Fibroblast of skin of scalp (primary cell): ENCODE data around the gene MYL3. TPM values are rescaled to one million over a fixed set of nuclear protein-coding genes. Genes with fewer than 3 reads are reported as not detected.
"Not testable (repeated sequence)": the region's sequence is repeated elsewhere in the genome, so short reads cannot be mapped to it uniquely, and the experiment has no call there.

Experiments
- DNase-seq: peaks from one replicate; pipeline ENCODE4 v3.0.0-alpha.2; 2013
- polyA plus RNA-seq, 2 experiments: library from polyadenylated mRNA; unstranded; fragments of 120-200 nt; gene quantifications; one replicate each; pipeline ENCODE4 v1.2.1, GENCODE V29; 2013; ENCODE audit not compliant: insufficient read length in 2 of 2

The MYL3 gene
- polyA plus RNA-seq (2013, experiment 1 of 2; ENCODE audit: insufficient read length) = 7.1 TPM
- 10.3 TPM for polyA plus RNA-seq (2013, experiment 2 of 2; ENCODE audit: insufficient read length)

DNA sequence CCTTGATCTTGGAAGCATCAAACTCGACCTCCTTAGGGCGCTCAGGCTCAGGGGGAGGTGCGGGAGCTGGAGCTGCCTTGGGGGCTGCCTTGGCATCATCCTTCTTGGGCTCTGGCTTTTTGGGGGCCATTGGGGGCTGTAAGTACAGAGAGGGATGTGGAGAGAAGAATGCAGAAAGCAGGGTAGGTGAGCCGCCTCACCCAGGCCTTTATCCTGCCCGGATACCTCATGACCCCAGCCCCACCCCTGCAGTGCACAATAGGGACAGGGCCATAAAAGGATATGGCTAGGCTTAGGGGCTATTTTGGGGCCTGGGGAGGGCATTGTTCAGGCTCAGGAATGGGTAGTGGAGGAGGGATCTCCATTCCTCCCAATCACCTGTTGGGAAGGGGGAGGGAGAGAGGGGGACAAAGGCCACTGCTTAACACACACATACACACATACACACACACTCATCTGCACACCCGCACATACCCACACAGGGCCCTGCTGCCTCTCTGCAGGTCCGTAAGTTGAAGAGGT is at the start of gene MYL3:
Gene MYL3, minus strand, starts transcription at position 184 of the 522 bp plus-strand sequence. Its CDS starts 54 bp downstream, at position 130.
- no peak for DNase-seq

DNA sequence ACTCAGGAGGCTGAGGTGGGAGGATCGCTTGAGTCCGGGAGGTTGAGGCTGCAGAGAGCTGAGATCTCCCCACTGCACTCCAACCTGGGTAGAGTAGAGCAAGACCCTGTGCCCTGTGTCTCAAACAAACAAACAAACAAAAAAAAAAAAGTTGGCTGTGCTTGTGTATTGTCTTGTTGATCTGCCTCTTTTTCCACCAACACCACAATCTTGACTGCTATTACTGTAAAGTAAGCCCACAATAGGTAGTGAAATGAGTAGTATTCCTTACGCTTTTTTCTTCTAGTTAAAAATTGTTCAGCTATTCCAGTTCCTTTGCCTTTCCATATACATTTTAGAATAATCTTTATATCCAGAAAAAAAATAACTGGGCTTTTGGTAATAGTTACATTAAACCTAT is 49.7 kb upstream of the MYL3 start:
- no peak for DNase-seq

DNA sequence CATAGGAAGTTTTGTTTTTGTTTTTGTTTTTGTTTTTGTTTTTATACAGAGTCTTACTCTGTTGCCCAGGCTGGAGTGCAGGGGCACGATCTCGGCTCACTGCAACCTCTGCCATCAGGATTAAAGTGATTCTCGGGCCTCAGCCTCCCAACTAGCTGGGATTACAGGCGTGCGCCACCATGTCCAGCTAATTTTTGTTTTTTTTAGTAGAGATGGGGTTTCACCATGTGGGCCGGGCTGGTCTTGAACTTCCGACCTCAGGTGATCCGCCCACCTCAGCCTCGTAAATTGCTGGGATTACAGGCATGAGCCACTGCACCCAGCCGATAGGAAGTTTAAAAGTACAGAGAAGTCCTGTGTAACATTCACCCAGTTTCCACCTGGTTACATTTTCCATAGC is 47.7 kb upstream of the MYL3 start:
- not testable (repeated sequence) for DNase-seq

DNA sequence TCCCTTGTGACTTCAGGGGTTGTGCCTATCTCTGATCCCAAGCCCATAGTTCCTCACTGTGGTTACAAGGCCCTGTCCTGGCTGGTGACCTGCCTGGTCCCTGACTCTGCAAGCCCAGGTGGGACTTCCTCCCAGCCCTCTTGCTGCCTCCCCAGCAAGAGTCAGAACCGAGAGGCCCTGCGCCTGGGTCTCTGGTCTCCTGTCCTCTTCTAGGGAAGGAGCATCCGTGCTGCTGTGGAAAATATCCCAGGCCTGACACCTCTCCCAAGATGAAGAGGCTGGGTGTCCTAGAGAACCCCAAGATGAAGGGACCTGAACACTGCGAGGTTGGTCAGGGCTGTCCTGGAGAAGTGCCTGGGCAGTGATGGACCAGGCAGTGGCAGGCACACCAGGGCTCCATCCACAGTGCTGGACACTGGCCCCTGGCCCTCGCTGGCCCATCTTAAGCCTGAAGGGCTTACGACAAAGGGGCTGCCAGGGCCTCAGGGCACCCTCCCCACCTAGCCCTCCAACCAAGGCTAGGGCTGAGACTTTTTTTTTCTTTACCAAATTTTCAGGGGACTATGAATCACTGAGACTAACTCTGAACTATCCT is 47.0 kb upstream of the MYL3 start:
- DNase-seq = no peak

DNA sequence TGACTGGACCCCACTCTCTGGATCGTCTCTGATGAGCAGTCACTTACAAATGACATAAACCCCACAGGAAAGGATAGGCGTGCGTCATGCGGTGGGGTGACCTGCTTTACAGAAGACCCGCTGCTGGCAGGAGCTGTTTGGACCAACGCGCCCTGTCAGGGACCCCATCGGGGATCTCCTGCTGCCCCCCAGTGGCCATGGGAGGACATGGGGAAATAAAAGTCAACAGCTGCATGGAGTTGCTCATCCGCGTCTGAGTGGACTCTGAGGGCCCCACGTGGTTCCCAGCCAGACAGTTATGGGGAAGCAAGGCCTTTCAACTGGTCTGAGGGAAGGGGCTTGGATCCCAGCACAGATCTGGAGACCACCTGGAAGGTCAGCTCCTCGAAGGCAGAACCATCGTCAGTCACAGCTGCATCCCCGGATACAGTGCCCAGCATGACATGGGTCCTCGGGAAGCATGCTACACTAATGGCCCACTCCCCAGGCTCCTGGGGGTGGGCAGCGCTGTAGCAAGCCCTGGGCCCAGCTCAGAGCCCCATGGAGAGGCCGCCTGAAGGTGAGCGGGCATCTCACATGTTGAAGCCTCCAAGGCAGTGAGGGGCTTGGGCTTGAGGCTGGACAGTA is 46.4 kb upstream of the MYL3 start:
- peak; percentile 89 for DNase-seq

DNA sequence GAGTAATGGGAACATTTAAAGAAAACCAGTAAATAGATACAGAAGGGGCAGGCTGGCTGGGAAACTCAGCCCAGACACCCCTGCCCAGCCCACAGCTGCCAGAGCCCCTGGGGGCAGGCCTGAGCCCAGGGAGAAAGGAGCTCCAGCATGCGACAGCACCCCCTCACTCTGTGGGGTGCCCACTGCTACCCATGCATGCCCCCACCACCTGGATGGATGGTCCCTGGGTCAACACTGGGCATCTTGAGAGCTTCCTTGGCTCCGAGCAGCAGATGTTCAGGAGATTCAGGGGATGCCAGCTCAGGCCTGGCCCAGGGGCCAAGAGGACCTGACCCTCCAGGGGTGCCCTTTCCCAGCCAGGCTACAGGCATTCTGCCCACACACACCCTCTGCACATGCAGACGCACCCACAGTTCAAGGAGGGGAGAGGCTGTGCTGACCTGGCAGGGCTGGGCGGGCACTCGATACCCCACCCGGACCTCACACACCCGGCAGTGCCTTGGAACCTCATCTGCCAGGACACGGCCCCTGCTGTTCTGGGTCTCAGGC is 45.8 kb upstream of the MYL3 start:
- DNase-seq = no peak

DNA sequence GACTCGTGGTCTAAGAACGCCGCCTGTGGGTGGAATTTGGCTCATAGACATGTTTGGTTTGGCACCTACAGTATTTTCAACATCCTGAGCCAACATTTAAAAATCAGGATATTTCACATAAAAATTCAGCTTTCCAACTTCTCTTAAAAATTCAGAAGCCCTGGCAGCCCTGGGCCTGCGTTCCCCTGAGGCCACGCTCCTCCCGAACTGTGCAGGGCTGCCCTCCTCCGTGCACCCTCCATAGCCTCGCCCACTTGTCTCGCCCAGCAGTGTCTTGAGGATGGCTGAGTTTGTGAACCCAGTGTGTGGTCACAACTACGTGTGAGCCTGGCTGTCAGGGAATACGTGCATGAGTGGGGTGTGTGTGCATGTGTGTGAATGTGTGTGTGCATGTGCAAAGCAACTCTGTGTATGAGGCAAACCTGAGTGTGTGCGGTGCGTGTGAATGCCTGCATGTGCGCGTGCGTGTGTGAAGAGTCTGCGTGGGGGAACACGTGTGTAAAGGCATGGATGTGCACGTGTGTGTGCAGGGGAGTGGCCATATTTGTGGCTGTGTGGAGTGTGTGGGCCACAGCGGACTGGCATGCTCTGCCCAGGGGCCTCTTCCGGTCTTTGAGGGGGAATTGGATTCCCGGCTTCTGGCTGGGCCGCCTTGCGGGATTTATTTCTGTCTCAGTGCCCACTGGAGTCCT is 45.2 kb upstream of the MYL3 start:
- peak; percentile 78 for DNase-seq

DNA sequence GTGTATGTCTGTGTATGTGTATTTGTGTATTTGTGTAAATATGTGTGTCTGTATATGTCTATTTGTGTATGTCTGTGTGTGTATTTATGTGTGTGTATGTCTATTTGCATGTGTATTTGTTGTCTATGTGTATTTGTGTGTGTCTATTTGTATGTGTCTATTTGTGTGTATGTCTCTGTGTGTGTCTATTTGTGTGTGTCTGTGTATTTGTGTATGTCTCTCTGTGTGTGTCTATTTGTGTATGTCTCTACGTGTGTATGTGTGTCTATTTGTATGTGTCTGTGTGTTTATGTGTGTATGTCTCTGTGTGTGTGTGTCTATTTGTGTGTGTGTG is 44.7 kb upstream of the MYL3 start:
- DNase-seq = no peak

DNA sequence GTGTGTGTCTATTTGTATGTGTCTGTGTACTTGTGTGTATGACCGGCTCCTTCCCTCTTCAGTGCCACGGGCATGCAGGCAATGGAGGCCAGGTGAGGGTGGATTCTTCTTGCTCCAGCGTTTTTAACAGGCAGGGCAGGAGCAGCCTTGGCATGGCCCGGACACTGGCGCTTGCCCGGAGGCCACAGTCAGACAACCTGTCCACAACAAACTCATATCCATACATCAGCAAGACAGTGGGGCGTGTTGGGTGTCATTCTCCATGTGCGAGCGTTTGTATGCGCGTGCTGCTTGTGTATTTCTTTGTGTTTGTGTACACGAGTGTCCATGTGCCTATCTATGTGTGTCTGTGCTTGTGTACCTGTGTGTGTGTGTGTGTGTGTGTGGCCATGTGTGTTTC is 44.0 kb upstream of the MYL3 start:
- no peak for DNase-seq

DNA sequence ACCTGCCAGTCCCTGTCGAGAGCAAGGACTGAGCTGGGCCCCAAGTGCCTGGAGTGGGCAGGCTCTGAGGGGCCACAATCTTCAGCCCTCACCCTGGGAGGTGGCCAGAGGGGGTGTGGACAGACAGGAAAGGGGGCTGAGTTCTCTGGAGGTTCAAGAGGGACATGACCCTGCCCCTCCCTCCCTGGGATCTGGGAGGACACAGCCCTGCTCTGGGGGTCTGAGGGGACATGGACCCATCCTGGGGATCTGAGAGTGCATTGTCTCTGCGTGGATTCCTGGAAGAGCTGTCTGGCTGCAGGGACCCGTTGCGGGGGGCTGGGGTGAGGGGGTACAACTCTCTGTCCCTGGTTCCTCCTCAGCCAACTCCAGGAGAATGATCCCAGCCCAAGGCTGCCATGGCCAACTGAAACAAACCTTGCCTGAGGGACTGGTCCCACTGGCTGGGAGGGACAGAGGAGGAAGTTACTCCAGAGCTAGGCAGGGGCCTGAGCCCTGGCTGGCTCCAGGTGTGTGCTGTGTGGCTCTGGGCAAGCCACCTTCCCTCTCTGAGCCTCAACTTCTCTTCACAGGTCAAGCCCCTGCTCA is 43.3 kb upstream of the MYL3 start:
- no peak for DNase-seq

DNA sequence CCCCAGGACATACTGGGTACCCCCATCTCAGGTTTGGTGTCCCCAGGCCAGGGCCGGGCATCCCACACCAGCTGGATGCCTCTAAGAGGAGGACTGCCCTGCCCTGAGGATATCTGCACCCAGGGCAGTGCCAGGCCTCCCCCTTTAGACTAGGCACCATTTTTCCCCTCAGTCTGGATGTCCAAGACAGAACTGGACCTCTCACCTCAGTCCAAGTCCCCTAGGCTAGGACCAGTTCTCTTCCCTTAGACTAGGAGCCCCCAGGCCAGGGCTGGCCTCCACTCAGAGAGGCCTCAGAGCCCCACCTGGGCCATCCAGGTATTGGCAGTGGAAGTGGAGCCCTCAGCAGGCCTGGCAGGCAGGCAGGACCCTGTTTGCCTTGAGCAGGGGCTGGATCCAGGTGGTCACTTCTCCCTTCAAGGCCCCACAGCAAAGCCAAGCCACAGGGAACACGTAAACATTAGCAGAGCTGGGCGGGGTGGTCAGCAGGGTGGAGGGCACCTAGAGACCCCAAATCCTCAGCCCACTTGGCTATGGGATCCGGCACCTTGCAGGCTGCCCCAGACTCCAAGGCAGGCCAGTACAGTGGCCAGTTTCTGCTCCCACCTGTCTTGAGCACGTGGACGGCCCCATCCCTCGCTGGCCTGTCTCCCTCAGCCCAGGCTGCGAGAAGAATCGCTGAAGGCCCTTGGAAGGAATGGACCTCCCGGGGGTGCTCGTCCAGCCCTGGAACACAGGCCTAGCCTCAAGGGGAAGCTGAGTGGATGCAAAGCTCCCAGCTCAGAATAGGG is 42.6 kb upstream of the MYL3 start:
- DNase-seq = no peak

DNA sequence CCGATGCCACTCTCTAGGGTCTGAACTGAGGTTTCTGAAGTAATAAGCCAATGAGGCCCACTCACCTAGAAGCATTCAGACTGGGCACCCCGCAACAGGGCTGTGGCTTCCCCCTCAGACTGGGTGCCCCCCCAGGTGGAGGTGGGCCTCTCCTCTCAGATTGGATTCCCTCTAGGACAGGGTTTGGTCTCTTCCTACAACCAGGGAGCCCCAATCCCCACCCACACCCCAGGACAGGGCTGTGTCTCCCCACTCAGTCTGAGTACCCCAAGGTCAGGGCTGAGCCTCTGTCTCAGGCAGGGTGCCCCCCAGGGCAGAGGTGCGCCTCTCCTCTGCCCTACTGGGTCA is 41.9 kb upstream of the MYL3 start:
- no peak for DNase-seq

DNA sequence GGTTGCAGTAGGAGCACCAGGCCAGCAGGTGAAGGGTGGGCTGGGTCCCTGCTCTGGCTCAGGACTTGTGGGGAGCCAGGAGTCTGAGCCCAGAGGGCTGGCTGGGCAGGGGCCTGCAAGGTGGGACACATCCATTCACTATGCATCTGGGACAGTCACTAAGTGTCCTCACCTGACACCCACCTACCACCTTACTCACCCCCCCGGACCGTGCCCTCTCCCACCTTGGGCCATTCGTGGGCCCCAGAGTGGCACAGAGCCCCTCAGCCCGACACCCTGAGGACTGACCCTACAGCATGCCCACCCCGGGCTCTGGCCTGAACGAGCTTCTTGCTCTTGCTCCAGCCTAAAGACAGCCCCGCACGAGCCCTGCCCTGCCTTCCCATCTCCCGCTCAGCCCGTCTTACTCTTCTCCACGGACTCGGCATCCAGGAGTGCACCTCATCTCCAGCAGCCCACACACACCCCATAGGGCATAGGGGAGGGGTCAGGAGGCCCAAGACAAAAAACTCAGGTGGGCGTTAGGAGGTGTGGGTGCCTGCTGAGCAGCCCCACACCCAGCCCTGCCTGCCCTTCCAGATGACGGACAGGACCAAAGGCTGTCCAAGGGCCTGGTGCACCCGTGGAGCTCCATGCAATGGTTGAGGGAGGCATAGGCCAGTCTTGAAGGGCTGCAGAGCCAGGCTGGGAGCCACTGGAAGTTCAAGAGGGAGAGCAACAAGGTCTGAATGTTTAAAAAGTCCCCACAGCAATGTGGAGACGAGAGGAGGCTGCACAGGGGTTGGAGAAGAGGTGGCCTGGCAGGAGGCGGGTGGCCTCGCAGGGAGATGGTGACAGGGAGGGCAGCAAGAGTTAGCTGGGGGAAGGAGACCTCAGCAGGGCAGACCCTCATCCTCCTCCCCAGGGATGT is 41.3 kb upstream of the MYL3 start:
- DNase-seq = no peak

DNA sequence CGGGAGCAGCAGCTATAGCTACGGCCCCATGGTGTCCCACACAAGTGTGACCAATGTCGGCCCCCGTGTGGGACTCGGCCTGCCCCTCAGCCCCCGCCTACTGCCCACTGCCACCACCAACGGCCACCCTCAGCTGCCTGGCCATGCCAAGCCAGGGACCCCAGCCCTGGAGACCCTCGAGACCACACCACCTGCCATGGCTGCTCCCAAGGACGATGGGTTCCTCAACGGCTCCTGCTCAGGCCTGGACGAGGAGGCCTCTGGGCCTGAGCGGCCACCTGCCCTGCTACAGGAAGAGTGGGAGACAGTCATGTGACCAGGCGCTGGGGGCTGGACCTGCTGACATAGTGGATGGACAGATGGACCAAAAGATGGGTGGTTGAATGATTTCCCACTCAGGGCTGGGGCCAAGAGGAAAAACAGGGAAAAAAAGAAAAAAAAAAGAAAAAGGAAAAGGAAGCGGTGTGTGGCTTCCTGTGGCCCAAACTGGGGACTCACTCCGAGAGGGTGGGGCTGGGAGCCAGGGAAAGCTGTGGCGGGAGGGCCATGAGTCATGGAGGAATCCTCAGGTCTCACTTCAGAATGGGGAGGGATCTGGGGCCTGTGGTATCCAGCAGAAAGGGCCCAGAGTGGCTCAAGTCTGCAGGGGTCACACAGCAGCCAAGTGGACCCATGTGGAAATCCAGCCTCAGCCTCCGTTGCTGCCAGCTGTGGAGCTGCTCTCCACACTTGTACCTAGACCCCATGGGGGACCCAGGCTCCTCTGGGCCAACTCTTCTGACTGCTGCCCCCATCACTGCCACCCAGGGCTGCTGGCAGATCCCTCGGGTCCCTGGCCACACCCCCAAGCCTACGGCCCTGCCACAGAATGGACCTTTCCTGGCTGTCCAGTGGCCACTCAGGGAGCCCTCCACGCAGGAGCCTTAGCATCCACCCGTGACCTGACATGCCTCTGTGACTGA is 40.4 kb upstream of the MYL3 start:
- peak; percentile 78 for DNase-seq

DNA sequence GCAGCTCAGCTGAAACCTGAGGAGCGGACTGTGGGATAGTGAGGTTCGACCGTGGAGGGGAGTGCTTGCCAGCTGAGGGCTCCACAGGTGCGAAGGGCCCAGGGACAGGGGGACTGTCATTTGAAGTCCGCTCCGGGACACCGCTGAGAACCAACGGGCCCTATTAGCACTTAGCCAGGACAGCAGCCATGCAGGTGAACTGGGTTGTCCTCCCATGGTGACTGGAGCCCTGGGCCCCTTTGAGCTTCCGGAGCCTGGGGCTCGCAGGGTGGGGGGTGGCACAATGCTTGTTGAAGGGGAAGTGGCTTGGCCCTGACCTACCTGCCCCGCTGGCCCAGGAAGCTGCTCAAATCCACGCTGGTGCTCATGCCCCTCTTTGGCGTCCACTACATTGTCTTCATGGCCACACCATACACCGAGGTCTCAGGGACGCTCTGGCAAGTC is 39.0 kb upstream of the MYL3 start:
- no peak for DNase-seq

DNA sequence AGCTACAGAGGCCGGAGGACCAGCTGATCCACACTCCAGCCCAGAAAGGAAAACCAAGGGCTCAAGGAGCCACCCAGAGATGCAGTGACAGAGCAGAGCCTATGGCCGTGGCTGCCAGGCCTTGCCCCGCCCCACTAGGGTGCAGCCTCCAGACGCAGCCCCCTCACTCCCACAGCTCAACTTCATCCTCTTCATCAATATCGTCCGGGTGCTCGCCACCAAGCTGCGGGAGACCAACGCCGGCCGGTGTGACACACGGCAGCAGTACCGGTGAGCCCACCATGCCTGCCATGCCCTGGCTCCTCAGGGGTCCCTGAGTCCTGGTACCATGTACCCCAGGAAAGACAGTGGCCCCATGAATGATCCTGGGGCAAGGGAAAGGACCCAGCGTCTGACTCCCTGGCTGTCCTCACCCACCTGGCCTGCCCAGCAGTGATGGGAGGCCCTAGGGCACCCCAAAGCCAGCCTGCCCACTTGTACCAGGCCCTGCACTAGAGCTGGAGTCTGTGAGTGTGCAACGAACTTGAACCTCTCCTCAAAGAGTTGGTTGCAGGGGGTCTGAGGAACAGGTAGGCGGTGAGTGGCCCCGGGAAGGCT is 38.4 kb upstream of the MYL3 start:
- DNase-seq = no peak

DNA sequence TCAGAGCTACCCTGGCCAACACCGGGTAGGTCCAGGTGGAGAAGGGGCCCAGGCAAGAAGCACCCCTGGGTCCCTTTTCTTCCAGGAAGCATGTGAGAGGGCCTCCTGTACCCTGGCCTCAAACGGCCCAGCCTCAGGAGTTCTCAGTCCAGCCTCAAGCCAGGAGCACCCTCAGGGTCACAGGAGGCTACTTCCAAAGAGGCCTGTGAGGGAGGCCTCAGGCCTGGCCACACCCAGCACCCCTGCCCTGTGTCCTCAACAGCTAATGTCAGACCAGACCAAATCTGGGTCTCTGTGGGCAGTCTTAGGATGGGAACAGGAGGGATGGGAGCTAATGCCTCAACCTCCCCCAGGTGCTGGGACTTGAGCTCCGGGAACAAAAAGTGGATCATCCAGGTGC is 37.8 kb upstream of the MYL3 start:
- DNase-seq = no peak

DNA sequence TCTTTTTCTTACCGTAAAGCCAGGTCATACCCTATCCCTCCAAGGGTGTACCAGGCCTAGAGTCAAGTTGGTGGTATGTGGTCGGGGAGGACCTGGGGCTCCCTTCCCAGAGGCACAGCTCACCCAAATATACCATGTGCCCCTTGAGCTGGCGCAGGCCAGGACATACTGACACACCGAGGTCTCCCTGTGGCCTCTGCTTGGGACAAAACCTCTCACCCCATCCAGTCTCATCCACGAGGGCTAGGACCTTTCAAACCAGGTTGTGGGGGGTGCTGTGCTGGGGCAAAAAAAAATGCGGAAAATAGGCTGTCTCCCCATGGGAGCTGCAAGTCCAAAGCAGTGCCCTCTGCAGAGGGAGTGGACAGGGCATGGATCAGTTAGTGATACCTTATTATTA is 37.1 kb upstream of the MYL3 start:
- DNase-seq = no peak

DNA sequence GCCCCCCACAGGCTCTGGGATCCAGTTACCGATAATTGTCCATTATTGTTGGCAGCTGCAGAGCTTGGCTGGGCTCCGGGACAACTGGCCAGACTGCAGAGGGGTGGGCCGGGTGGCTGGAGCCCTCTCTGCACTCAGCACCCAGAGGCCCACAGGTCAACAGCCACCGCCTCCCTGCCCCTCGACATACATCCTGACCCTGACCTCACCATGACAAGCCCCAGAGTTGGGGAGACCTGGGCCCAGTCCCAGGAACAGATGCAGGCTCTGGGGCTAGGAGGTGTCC is 36.7 kb upstream of the MYL3 start:
- DNase-seq = no peak
